Endothelial cell of umbilical vein (primary cell): ENCODE measurements around the gene MDH2.

ENCODE experiments used
- GATA2 ChIP-seq: IDR thresholded peaks from 2 replicates; pipeline ENCODE4 v1.7.0; 2011; ENCODE audit warnings: low read depth, mild to moderate bottlenecking, moderate library complexity, mixed read lengths, low read length; ENCODE audit not compliant: insufficient read length, insufficient read depth
- JUN ChIP-seq: IDR thresholded peaks from 2 replicates; pipeline ENCODE4 v1.6.1; 2011; ENCODE audit warnings: borderline replicate concordance, low read depth; ENCODE audit not compliant: insufficient read length, insufficient read depth
- MYC ChIP-seq: IDR thresholded peaks from one replicate; pipeline ENCODE4 v1.6.1; 2011; ENCODE audit warnings: mild to moderate bottlenecking, low read depth, low read length
- POLR2A ChIP-seq: IDR thresholded peaks from 2 replicates; pipeline ENCODE4 v1.6.1; 2012; ENCODE audit warnings: low read depth, mild to moderate bottlenecking, control low read depth, low read length
- POLR2AphosphoS5 ChIP-seq: IDR thresholded peaks from 2 replicates; pipeline ENCODE4 v1.6.1; 2012; ENCODE audit warnings: low read depth, mild to moderate bottlenecking, control low read depth, low read length, moderate library complexity; ENCODE audit not compliant: insufficient read depth
- TF ChIP-seq, protein P1 (sequence below), 2 donors: IDR thresholded peaks; 1 replicate in 1 of 2; 2 replicates in 1 of 2; pipeline ENCODE4 v1.5.1; 2011; ENCODE audit warnings: low read length in 2 of 2, mild to moderate bottlenecking in 2 of 2, moderate library complexity in 2 of 2, control low read depth in 1 of 2, inconsistent platforms in 1 of 2, low read depth in 1 of 2; ENCODE audit not compliant: insufficient read depth in 1 of 2; ENCODE audit errors: extremely low read depth in 1 of 2
- TF ChIP-seq, protein P2 (sequence below): IDR thresholded peaks from 2 replicates; pipeline ENCODE4 v1.6.1; 2011; ENCODE audit not compliant: insufficient read depth, insufficient read length

DNA sequence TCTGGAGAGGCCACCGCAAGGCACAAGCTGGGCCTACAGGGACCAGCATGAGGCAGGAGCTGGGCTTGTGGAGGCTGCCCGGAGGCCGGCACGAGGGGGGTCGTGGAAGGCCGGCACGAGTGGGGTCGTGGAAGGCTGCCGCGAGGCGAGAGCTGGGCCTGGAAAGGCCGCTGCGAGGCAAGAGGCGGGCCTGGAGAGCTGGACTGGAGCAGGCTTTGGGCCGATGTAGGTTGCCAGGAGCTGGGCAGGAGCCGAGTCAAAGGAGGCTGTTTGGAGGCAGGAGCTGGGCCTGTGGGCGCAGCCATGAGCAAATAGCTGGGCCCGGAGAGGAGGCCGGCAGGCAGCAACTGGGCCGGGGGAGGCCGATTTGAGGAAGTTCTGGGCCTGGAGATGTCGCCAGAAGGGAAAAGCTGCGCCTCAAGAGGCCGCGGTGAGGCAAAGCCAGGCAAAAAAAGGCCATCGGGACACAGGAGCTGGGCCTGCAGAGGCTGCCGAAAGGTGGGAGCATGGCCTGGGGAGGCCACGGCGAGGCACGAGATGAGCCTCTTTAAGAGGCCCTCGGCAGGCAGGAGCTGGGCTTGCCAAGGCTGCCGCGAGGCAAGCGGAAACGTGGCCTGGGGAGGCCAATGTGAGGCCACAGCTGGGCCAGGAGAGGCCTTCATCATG is 26.5 kb downstream of the MDH2 start:
- TF ChIP-seq GATA2 (no peak), MYC (no peak), POLR2AphosphoS5 (no peak), POLR2A (no peak), JUN (no peak)
- TF ChIP-seq, protein P1, sequence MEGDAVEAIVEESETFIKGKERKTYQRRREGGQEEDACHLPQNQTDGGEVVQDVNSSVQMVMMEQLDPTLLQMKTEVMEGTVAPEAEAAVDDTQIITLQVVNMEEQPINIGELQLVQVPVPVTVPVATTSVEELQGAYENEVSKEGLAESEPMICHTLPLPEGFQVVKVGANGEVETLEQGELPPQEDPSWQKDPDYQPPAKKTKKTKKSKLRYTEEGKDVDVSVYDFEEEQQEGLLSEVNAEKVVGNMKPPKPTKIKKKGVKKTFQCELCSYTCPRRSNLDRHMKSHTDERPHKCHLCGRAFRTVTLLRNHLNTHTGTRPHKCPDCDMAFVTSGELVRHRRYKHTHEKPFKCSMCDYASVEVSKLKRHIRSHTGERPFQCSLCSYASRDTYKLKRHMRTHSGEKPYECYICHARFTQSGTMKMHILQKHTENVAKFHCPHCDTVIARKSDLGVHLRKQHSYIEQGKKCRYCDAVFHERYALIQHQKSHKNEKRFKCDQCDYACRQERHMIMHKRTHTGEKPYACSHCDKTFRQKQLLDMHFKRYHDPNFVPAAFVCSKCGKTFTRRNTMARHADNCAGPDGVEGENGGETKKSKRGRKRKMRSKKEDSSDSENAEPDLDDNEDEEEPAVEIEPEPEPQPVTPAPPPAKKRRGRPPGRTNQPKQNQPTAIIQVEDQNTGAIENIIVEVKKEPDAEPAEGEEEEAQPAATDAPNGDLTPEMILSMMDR (IDR thresholded peaks at IDR 0.05; ENCODE audit: extremely low read depth in 1 of 2, insufficient read depth in 1 of 2, low read depth in 1 of 2, low read length in 2 of 2), result no peak
- TF ChIP-seq, protein P2, sequence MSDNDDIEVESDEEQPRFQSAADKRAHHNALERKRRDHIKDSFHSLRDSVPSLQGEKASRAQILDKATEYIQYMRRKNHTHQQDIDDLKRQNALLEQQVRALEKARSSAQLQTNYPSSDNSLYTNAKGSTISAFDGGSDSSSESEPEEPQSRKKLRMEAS, result no peak
